Measurements from ENCODE around the gene PCNX3. TPM values are rescaled to one million over a fixed set of nuclear protein-coding genes. Genes with fewer than 3 reads are reported as not detected.

PCNX3 gene
- total and polyA plus RNA-seq, 2 of the 4 experiments (the other 2 are of a cell fraction): 5.6 to 33.2 TPM

DNA sequence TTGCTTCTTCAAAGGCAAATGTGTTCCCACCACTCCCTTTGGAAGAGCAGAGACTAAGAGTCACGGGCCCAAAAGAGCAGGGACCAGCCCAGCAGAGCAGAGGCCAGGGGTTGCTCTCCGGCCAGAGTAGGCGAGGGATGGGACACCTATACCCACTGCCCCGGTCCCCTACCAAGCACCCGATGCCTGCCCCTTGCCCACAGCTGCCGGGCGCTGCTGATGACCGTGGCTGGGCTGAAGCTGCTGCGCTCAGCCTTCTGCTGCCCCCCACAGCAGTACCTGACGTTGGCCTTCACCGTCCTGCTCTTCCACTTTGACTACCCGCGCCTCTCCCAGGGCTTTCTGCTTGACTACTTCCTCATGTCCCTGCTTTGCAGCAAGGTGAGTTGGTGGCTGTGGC lies 11.6 kb downstream of the PCNX3 start:
- ChIA-PET POLR2A (ENCODE audit: unreplicated experiment) (no interaction called here), CTCF (no interaction called here)
- H4K91ac ChIP-seq (ENCODE audit: insufficient read depth, low read depth, low read length): no peak overlapping the region
- no peak overlapping the region for H2AFZ ChIP-seq (replicated peaks; ENCODE audit: low read length, poor library complexity)
- H3K27ac ChIP-seq (ENCODE audit: insufficient read depth, low read length): no peak overlapping the region
- no TSS peak for BruUV-seq (replicated peaks)
- 100% methylated on average over 1 of the region's 13 CpGs; no CpG with 5 or more reads in 1 of the 2 experiments for WGBS, 2 experiments (ENCODE audit: extremely low coverage in 2 of 2, insufficient read length in 1 of 2)
- no peak overlapping the region for H2BK5ac ChIP-seq (ENCODE audit: low read depth, low read length, poor library complexity, severe bottlenecking)
- peaks cover 12 to 16% of the 10 kb centered on the region in 2 experiments; a peak in 2 of 4 replicates for H3K79me1 ChIP-seq (ENCODE audit: low read depth in 1 of 2, low read length in 2 of 2)
- H3K4ac ChIP-seq (ENCODE audit: low read depth, low read length): no peak overlapping the region
- H3K4me2 ChIP-seq (ENCODE audit: low read depth, low read length): no peak overlapping the region
- no peaks in the 10 kb centered on the region for H3K9me1 ChIP-seq (ENCODE audit: insufficient read depth, low read length)
- peak overlapping the region; percentile 55 for H2AK9ac ChIP-seq (replicated peaks; ENCODE audit: low read depth, low read length, poor library complexity)
- no peak overlapping the region for H3K56ac ChIP-seq (ENCODE audit: extremely low read depth, insufficient read depth, low read length)
- TF ChIP-seq BHLHE40 (IDR thresholded peaks at IDR 0.05; ENCODE audit: low read depth, low read length) (no peak), RAD21 (IDR thresholded peaks at IDR 0.05; ENCODE audit: low read length) (no peak), CHD1 (IDR thresholded peaks at IDR 0.05; ENCODE audit: low read depth, low read length) (no peak), POLR2A (IDR thresholded peaks at IDR 0.05; ENCODE audit: low read depth, low read length) (no peak), MXI1 (IDR thresholded peaks at IDR 0.05; ENCODE audit: borderline replicate concordance, low read depth, low read length) (no peak), NFE2L2 (IDR thresholded peaks at IDR 0.05; ENCODE audit: low read depth, low read length) (no peak), RCOR1 (IDR thresholded peaks at IDR 0.05; ENCODE audit: insufficient replicate concordance, low read length) (no peak), MAZ (IDR thresholded peaks at IDR 0.05; ENCODE audit: borderline replicate concordance, low read depth, low read length) (no peak), FOS (IDR thresholded peaks at IDR 0.05; ENCODE audit: low read depth, low read length) (no peak), SMC3 (IDR thresholded peaks at IDR 0.05; ENCODE audit: low read depth, low read length) (no peak), CEBPB (IDR thresholded peaks at IDR 0.05; ENCODE audit: low read depth, low read length) (no peak)
- TF ChIP-seq, protein P1, sequence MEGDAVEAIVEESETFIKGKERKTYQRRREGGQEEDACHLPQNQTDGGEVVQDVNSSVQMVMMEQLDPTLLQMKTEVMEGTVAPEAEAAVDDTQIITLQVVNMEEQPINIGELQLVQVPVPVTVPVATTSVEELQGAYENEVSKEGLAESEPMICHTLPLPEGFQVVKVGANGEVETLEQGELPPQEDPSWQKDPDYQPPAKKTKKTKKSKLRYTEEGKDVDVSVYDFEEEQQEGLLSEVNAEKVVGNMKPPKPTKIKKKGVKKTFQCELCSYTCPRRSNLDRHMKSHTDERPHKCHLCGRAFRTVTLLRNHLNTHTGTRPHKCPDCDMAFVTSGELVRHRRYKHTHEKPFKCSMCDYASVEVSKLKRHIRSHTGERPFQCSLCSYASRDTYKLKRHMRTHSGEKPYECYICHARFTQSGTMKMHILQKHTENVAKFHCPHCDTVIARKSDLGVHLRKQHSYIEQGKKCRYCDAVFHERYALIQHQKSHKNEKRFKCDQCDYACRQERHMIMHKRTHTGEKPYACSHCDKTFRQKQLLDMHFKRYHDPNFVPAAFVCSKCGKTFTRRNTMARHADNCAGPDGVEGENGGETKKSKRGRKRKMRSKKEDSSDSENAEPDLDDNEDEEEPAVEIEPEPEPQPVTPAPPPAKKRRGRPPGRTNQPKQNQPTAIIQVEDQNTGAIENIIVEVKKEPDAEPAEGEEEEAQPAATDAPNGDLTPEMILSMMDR (conservative IDR thresholded peaks at IDR 0.05; ENCODE audit: low read depth, low read length): no peak
- no peak overlapping the region for H3K9ac ChIP-seq (ENCODE audit: low read depth, low read length)
- H3K4me1 ChIP-seq (ENCODE audit: control insufficient read depth, insufficient read depth, low read length): no peaks in the 10 kb centered on the region
- H3K4me3 ChIP-seq (ENCODE audit: insufficient read depth, low read depth, low read length): no peak overlapping the region
- no peak overlapping the region for H3K14ac ChIP-seq (replicated peaks; ENCODE audit: low read depth, low read length)
- no peaks in the 10 kb centered on the region for H3K27me3 ChIP-seq (ENCODE audit: control insufficient read depth, insufficient read depth, low read length)
- H2BK120ac ChIP-seq (ENCODE audit: low read depth, low read length): no peak overlapping the region
- no peak overlapping the region for H3K23ac ChIP-seq (ENCODE audit: low read depth, low read length)
- dilution Hi-C loops (cut with HindIII; ENCODE audit: low sequenced_read_pairs, unreplicated experiment): no loop called here
- no peaks in the 10 kb centered on the region; the same call in none of the 2 replicates for H4K20me1 ChIP-seq (ENCODE audit: insufficient read depth, low read length)
- H3K9me3 ChIP-seq (ENCODE audit: control insufficient read depth, insufficient read depth, low read length): no peaks in the 10 kb centered on the region
- no peak overlapping the region for H2AK5ac ChIP-seq (ENCODE audit: low read depth, low read length)
- no peak for DNase-seq
- no peak overlapping the region for H2BK15ac ChIP-seq (ENCODE audit: low read depth, low read length)
- no peak overlapping the region for H3K18ac ChIP-seq (ENCODE audit: low read depth, low read length)
- in situ Hi-C loops (cut with MboI; ENCODE audit: low sequenced_read_pairs): no loop called here
- no peak overlapping the region for H4K8ac ChIP-seq (ENCODE audit: low read depth in 2 of 2, low read length in 2 of 2)
- peaks cover 86% of the 10 kb centered on the region for H3K36me3 ChIP-seq (ENCODE audit: control insufficient read depth, insufficient read depth, low read length)
- H4K5ac ChIP-seq (ENCODE audit: low read depth, low read length): no peak overlapping the region
- intact Hi-C loops (cut with micrococcal nuclease): no loop called here
- H2BK20ac ChIP-seq (ENCODE audit: low read depth, low read length): no peak overlapping the region
- ATAC-seq (ENCODE audit: low read depth): no peak
